WERI-Rb-1 (cell line): ENCODE results near the gene PDE7B.

Experiments used
- DNase-seq: peaks from one replicate; pipeline ENCODE4 v3.0.0-alpha.2; 2020
- H3K27ac ChIP-seq: fragments of 250-450 bp; sonication (Bioruptor Pico); 2 replicates; pipeline ENCODE4 v1.5.1; 2020; ENCODE audit warnings: mild to moderate bottlenecking, moderate library complexity
- H3K27me3 ChIP-seq: fragments of 250-450 bp; sonication (Bioruptor Pico); 2 replicates; pipeline ENCODE4 v1.5.1; 2021; ENCODE audit warnings: mild to moderate bottlenecking, low read depth, moderate library complexity; ENCODE audit not compliant: insufficient read depth, severe bottlenecking
- H3K36me3 ChIP-seq: fragments of 250-450 bp; sonication (Bioruptor Pico); 2 replicates; pipeline ENCODE4 v1.5.1; 2020; ENCODE audit warnings: mild to moderate bottlenecking, moderate library complexity
- H3K4me3 ChIP-seq: 2 replicates; pipeline ENCODE4 v1.5.1; 2011; ENCODE audit warnings: low read depth, mild to moderate bottlenecking, control low read depth, low read length
- H3K9me3 ChIP-seq: fragments of 250-450 bp; sonication (Bioruptor Pico); 2 replicates; pipeline ENCODE4 v1.5.1; 2021; ENCODE audit warnings: mild to moderate bottlenecking, moderate library complexity; ENCODE audit not compliant: severe bottlenecking
- TF ChIP-seq, protein P1 (sequence below): IDR thresholded peaks from 2 replicates; pipeline ENCODE4 v1.5.1; 2011; ENCODE audit warnings: low read depth, mild to moderate bottlenecking, control low read depth, inconsistent platforms, low read length

Gene PDE7B

DNA sequence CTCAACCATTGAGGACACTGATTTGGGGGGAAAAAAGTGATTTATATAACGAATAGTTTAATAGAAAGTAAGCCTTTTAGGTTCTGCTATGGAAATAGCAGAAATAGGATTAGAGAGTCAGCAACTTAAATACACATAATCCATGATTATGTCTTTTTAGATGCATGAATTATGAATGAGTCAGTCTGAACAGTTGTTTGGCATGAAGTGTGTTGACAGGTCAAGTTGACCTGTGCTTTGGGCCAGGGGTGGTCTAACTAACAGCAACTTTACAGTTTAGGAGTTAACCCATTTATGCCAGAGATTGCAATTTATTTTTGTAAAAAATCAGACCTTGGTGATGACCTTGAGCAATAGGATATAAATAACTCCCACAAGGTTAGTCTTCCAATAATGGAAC is 207.4 kb downstream of the PDE7B start:
- H3K4me3 ChIP-seq: no peak overlapping the region
- H3K36me3 ChIP-seq: no peaks in the 10 kb centered on the region
- no peaks in the 10 kb centered on the region for H3K27me3 ChIP-seq
- TF ChIP-seq, protein P1, sequence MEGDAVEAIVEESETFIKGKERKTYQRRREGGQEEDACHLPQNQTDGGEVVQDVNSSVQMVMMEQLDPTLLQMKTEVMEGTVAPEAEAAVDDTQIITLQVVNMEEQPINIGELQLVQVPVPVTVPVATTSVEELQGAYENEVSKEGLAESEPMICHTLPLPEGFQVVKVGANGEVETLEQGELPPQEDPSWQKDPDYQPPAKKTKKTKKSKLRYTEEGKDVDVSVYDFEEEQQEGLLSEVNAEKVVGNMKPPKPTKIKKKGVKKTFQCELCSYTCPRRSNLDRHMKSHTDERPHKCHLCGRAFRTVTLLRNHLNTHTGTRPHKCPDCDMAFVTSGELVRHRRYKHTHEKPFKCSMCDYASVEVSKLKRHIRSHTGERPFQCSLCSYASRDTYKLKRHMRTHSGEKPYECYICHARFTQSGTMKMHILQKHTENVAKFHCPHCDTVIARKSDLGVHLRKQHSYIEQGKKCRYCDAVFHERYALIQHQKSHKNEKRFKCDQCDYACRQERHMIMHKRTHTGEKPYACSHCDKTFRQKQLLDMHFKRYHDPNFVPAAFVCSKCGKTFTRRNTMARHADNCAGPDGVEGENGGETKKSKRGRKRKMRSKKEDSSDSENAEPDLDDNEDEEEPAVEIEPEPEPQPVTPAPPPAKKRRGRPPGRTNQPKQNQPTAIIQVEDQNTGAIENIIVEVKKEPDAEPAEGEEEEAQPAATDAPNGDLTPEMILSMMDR: no peak
- no peaks in the 10 kb centered on the region for H3K9me3 ChIP-seq
- no peak overlapping the region for H3K27ac ChIP-seq
- no peak for DNase-seq

DNA sequence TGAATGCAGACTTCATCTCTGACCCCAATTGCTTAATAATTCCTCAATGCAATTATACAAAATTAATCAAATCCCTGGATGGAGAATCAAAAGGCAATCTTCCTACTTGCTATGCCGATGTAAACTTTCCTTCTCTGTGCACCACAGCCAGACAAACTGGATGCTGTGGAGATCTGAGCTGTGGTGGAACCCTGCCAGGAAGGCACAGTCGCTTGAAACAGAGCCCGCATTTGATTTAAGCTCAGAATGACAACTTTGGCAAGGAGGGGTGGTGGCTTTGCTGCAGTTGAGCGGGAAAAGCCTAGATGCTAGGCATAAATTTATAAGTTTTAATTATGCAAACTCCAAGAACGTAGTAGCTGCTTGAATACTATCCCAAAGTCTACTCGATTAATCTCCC is 207.8 kb downstream of the PDE7B start:
- H3K9me3 ChIP-seq: no peaks in the 10 kb centered on the region
- no peak overlapping the region for H3K27ac ChIP-seq
- H3K27me3 ChIP-seq: no peaks in the 10 kb centered on the region
- no peak for DNase-seq
- H3K36me3 ChIP-seq: no peaks in the 10 kb centered on the region
- TF ChIP-seq, protein P1: no peak
- H3K4me3 ChIP-seq: no peak overlapping the region

DNA sequence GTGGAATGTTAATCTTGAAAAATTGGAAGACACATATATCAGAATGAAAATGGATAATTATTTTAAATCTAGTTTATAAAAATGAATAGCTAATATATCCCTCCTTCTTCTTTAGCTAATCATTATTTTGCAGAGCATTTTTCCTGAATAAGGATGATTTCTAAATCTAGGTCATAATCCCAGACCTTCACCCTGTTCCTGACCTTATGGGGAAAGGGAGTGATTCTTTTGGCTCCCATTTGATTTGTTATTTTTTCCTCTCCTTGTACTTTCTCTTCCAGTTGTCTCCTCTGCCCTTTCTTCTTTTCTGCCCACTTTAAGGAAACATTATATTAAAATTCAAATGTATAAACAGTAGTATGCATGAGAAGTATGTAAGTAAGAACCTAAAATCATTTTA is 208.6 kb downstream of the PDE7B start:
- no peaks in the 10 kb centered on the region for H3K27me3 ChIP-seq
- H3K36me3 ChIP-seq: no peaks in the 10 kb centered on the region
- no peak for DNase-seq
- no peak overlapping the region for H3K4me3 ChIP-seq
- TF ChIP-seq, protein P1: no peak
- H3K27ac ChIP-seq: no peak overlapping the region
- no peaks in the 10 kb centered on the region for H3K9me3 ChIP-seq

DNA sequence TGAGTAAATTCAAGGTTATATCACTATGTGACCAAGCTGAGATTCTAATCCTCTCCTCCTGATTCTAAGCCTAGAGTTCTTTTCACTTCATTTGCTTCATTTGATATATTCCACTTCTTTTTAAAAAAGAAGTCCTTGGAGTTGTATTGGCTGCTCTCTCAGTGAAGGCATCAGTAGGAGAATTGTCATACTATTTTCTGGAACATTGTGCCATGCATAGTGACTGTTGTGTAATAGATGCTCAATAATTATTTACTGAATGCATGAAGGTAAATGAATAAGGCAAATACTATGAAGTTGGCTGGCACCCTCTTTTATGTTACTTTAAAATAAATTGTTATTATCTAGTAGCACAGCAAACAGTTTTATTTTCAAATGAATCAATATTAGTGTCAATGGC is 209.3 kb downstream of the PDE7B start:
- Histone ChIP-seq H3K27me3 (no peaks in the 10 kb centered on the region), H3K4me3 (no peak overlapping the region), H3K36me3 (no peaks in the 10 kb centered on the region), H3K27ac (no peak overlapping the region), H3K9me3 (no peaks in the 10 kb centered on the region)
- DNase-seq: no peak
- TF ChIP-seq, protein P1: no peak

DNA sequence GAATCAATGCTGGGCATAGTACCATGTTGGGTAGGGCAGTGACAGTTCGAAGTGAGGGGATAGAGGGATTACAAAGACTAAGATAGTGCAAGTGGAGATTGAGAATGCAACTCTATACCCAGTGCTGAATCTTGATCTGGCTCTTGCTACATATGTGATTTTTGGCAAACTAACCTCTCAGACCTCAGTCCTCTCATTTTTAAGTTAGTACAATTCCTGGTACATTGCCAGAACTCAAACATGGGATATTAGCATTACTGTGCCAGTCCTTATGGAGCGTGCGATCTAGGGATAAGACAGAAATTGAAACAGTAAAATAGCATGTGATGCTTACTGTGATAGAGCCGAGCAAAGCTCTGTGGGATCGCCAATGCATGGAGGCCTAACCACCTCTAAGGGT is 210.2 kb downstream of the PDE7B start:
- H3K27ac ChIP-seq: no peak overlapping the region

DNA sequence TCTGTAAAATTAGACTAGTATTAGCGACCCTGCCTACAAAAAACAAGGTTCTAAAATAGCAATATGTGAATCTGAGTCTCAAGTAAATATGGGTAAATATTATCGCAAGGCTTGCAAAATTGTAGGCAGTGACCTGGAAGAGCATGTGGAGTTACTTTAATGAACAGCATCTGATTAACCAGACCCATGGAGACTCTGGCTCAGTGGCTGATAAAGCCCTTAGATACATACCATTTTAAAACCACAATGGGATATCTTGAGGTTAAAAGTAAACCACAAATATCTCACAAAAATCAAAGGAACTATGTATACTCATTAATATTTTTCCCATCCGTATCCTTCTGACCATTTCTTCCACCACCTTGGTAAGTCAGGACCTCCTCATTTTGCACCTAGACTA is 211.6 kb downstream of the PDE7B start:
- no peaks in the 10 kb centered on the region for H3K9me3 ChIP-seq
- DNase-seq: no peak
- H3K36me3 ChIP-seq: no peaks in the 10 kb centered on the region
- no peak overlapping the region for H3K27ac ChIP-seq
- no peaks in the 10 kb centered on the region for H3K27me3 ChIP-seq
- TF ChIP-seq, protein P1: no peak
- no peak overlapping the region for H3K4me3 ChIP-seq

More for the DNA sequence above, 210.2 kb downstream of the PDE7B start:
- Histone ChIP-seq H3K36me3 (no peaks in the 10 kb centered on the region), H3K4me3 (no peak overlapping the region), H3K27me3 (no peaks in the 10 kb centered on the region), H3K9me3 (no peaks in the 10 kb centered on the region)
- DNase-seq: no peak
- TF ChIP-seq, protein P1: no peak
